Cardiac fibroblast (primary cell): Measurements from ENCODE around the gene ADA.

Experiments used
- DNase-seq, 2 donors: peaks; one replicate each; pipeline versions ENCODE4 v3.0.0 to v3.0.0-alpha.2; 2010; ENCODE audit warnings: low read depth in 2 of 2
- H3K4me3 ChIP-seq, 2 donors: replicated peaks in 1 of 2; 1 replicate in 1 of 2; 2 replicates in 1 of 2; pipeline ENCODE4 v1.5.1; 2011; ENCODE audit warnings: low read depth in 2 of 2, low read length in 2 of 2, mild to moderate bottlenecking in 2 of 2, moderate library complexity in 1 of 2
- CTCF ChIP-seq: IDR thresholded peaks from one replicate; pipeline ENCODE4 v1.5.1; 2011; ENCODE audit warnings: low read depth, mild to moderate bottlenecking, low read length, inconsistent platforms

ADA gene

GRCh38 chr20:44650771-44651433, 597 bp downstream of the ADA start:
- H3K4me3 ChIP-seq, result peak overlapping the region; percentile 69 to 71
- DNase-seq, result peak in 1 of 2 donors; percentile 30
- no peak for TF ChIP-seq CTCF

GRCh38 chr20:44649976-44650375, 1.5 kb downstream of the ADA start:
- no peak for TF ChIP-seq CTCF
- no peak overlapping the region for H3K4me3 ChIP-seq
- no peak for DNase-seq

- no peak for DNase-seq
- no peak for TF ChIP-seq CTCF
- no peak overlapping the region for H3K4me3 ChIP-seq
These were observed 2.4 kb downstream of the ADA start for GRCh38 chr20:44649126-44649525.

- no peak overlapping the region for H3K4me3 ChIP-seq
- TF ChIP-seq CTCF, result no peak
- no peak for DNase-seq
These were observed 2.9 kb downstream of the ADA start for GRCh38 chr20:44648579-44648978.

GRCh38 chr20:44648068-44648467, 3.4 kb downstream of the ADA start:
- DNase-seq, result no peak
- no peak overlapping the region for H3K4me3 ChIP-seq
- TF ChIP-seq CTCF, result no peak

- DNase-seq, result peak; percentile 34 to 81
- no peak for TF ChIP-seq CTCF
- no peak overlapping the region for H3K4me3 ChIP-seq
These were observed 4.7 kb downstream of the ADA start for GRCh38 chr20:44646641-44647274.
